ENCODE data around the gene MEOX1. TPM values are rescaled to one million over a fixed set of nuclear protein-coding genes. Genes with fewer than 3 reads are reported as not detected.

The MEOX1 gene
- total and polyA plus RNA-seq, 2 of the 4 experiments (the other 2 are of a cell fraction), result 0.48 to 0.72 TPM

GRCh38 chr17:43609613-43610385 is 51.9 kb downstream of the MEOX1 start:
- no peak overlapping the region for H3K4me3 ChIP-seq (ENCODE audit: insufficient read depth, low read depth, low read length)
- no peak for TF ChIP-seq RFX5 (IDR thresholded peaks at IDR 0.05; ENCODE audit: low read depth, low read length)
- TF ChIP-seq CEBPB (IDR thresholded peaks at IDR 0.05; ENCODE audit: low read depth, low read length), result peak; percentile 63
- H4K8ac ChIP-seq (ENCODE audit: low read depth in 2 of 2, low read length in 2 of 2), result no peak overlapping the region
- WGBS, 2 experiments (ENCODE audit: extremely low coverage in 2 of 2, insufficient read length in 1 of 2), result no CpG with 5 or more reads among the region's 6 CpGs
- no peak overlapping the region for H3K27ac ChIP-seq (ENCODE audit: insufficient read depth, low read length)
- no peak overlapping the region for H3K18ac ChIP-seq (ENCODE audit: low read depth, low read length)
- no peak for ATAC-seq (ENCODE audit: low read depth)
- H2AK5ac ChIP-seq (ENCODE audit: low read depth, low read length), result no peak overlapping the region
- H3K36me3 ChIP-seq (ENCODE audit: control insufficient read depth, insufficient read depth, low read length), result no peaks in the 10 kb centered on the region
- no peaks in the 10 kb centered on the region for H3K79me1 ChIP-seq (ENCODE audit: low read depth in 1 of 2, low read length in 2 of 2)
- in situ Hi-C loops (cut with MboI; ENCODE audit: low sequenced_read_pairs), result no loop called here
- H3K4ac ChIP-seq (ENCODE audit: low read depth, low read length), result no peak overlapping the region
- no peak overlapping the region for H2BK5ac ChIP-seq (ENCODE audit: low read depth, low read length, poor library complexity, severe bottlenecking)
- peaks cover 4% of the 10 kb centered on the region; the same call in 1 of the 2 replicates for H3K27me3 ChIP-seq (ENCODE audit: control insufficient read depth, insufficient read depth, low read length)
- H2AK9ac ChIP-seq (replicated peaks; ENCODE audit: low read depth, low read length, poor library complexity), result no peak overlapping the region
- no peak overlapping the region for H2BK15ac ChIP-seq (ENCODE audit: low read depth, low read length)
- H3K9me3 ChIP-seq (ENCODE audit: control insufficient read depth, insufficient read depth, low read length), result peaks cover 3% of the 10 kb centered on the region
- H4K5ac ChIP-seq (ENCODE audit: low read depth, low read length), result no peak overlapping the region
- no peak overlapping the region for H3K23ac ChIP-seq (ENCODE audit: low read depth, low read length)
- ChIA-PET CTCF (no interaction called here), POLR2A (ENCODE audit: unreplicated experiment) (interaction anchor here (0.5 kb wide), 1 partner anchor 151 kb away, joined by 4 read pairs; no protein-coding TSS in a partner anchor)
- peak; percentile 26 for DNase-seq
- no peaks in the 10 kb centered on the region for H4K20me1 ChIP-seq (ENCODE audit: insufficient read depth, low read length)
- H3K14ac ChIP-seq (replicated peaks; ENCODE audit: low read depth, low read length), result no peak overlapping the region
- H3K9ac ChIP-seq (ENCODE audit: low read depth, low read length), result no peak overlapping the region
- no TSS peak for BruUV-seq (replicated peaks)
- H3K56ac ChIP-seq (ENCODE audit: extremely low read depth, insufficient read depth, low read length), result no peak overlapping the region
- no peak overlapping the region for H3K4me2 ChIP-seq (ENCODE audit: low read depth, low read length)
- H2BK120ac ChIP-seq (ENCODE audit: low read depth, low read length), result no peak overlapping the region
- peak overlapping the region; percentile 72 for H2AFZ ChIP-seq (replicated peaks; ENCODE audit: low read length, poor library complexity)
- dilution Hi-C loops (cut with HindIII; ENCODE audit: low sequenced_read_pairs, unreplicated experiment), result no loop called here
- intact Hi-C loops (cut with micrococcal nuclease), result no loop called here
- no peak overlapping the region for H2BK20ac ChIP-seq (ENCODE audit: low read depth, low read length)
- peaks cover 3% of the 10 kb centered on the region for H3K4me1 ChIP-seq (ENCODE audit: control insufficient read depth, insufficient read depth, low read length)
- no peaks in the 10 kb centered on the region for H3K9me1 ChIP-seq (ENCODE audit: insufficient read depth, low read length)
- H4K91ac ChIP-seq (ENCODE audit: insufficient read depth, low read depth, low read length), result no peak overlapping the region

Data from IMR-90 (cell line).